Epithelial cell of proximal tubule (primary cell): ENCODE results near the gene ZNF556. TPM values are rescaled to one million over a fixed set of nuclear protein-coding genes. Genes with fewer than 3 reads are reported as not detected.

ENCODE experiments used
- DNase-seq: peaks from one replicate; pipeline ENCODE4 v3.0.0-alpha.2; 2011; ENCODE audit warnings: low read depth
- H3K4me3 ChIP-seq: 2 replicates; pipeline ENCODE4 v1.5.1; 2011; ENCODE audit warnings: low read depth, mild to moderate bottlenecking, low read length
- total RNA-seq: library from RNA; depleted of rRNA; stranded (reverse); fragments of >200 nt; gene quantifications from 2 replicates; pipeline ENCODE4 v1.2.3, GENCODE V29; 2015
- TF ChIP-seq, protein P1 (sequence below): conservative IDR thresholded peaks from 2 replicates; pipeline ENCODE4 v1.5.1; 2012; ENCODE audit warnings: low read depth, mild to moderate bottlenecking, low read length

ZNF556 gene
- total RNA-seq, 1 donor from 2014 or later, result 0.06 TPM

DNA sequence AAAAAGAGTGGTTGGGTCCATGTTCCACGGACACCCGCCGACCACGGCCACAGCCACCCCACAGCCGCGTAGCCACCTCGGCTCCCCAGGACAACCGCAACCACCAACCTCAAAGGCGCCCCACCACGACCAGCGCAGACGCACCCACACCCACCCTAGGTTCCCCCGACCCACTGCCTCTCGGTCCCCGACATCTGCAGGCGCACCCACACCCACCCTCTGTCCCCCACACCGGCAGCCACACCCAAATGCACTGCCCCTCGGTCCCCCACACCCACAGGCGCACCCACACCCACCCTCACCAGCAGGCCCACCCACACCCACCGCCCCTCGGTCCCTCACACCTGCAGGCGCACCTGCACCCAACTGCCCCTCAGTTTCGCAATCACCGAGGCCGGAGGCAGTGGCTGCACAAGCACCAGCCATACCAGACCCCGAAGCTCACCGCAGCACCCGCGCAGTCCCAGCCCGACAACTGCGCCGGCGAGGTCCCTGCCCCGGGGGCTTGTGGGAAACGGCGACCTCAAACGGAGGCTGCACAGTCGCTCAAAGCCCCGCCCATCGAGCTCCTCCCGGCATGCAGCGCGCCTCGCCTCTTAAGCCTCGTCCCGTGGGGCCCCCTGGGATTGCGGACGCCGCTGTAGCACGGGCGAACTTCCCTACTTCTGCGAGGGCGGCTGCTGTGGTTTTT lies 59.4 kb downstream of the ZNF556 start:
- no peak for DNase-seq
- no peak overlapping the region for H3K4me3 ChIP-seq
- TF ChIP-seq, protein P1, sequence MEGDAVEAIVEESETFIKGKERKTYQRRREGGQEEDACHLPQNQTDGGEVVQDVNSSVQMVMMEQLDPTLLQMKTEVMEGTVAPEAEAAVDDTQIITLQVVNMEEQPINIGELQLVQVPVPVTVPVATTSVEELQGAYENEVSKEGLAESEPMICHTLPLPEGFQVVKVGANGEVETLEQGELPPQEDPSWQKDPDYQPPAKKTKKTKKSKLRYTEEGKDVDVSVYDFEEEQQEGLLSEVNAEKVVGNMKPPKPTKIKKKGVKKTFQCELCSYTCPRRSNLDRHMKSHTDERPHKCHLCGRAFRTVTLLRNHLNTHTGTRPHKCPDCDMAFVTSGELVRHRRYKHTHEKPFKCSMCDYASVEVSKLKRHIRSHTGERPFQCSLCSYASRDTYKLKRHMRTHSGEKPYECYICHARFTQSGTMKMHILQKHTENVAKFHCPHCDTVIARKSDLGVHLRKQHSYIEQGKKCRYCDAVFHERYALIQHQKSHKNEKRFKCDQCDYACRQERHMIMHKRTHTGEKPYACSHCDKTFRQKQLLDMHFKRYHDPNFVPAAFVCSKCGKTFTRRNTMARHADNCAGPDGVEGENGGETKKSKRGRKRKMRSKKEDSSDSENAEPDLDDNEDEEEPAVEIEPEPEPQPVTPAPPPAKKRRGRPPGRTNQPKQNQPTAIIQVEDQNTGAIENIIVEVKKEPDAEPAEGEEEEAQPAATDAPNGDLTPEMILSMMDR, result no peak

GRCh38 chr19:2927032-2927430 lies 59.9 kb downstream of the ZNF556 start:
- no peak for DNase-seq
- H3K4me3 ChIP-seq, result no peak overlapping the region
- TF ChIP-seq, protein P1, result no peak

Other genes starting within 250 kb of the ZNF556 start
- gene GNG7, start 164.6 kb upstream of the ZNF556 start, total RNA-seq, result 0.06 TPM in 1 of 2 replicates, not detected in the other
- gene DIRAS1, start 146.0 kb upstream of the ZNF556 start, total RNA-seq, result 0.94 TPM in 1 of 2 replicates, not detected in the other
- 42.4 and 53.1 TPM in 2 replicates for gene SLC39A3, start 127.3 kb upstream of the ZNF556 start, total RNA-seq
- gene SGTA, start 84.1 kb upstream of the ZNF556 start, total RNA-seq, result 106 and 113 TPM in 2 replicates
- 148 and 204 TPM in 2 replicates for gene THOP1, start 81.8 kb upstream of the ZNF556 start, total RNA-seq
- 1.9 and 2.5 TPM in 2 replicates for gene ZNF554, start 47.5 kb upstream of the ZNF556 start, total RNA-seq
- gene ZNF555, start 25.9 kb upstream of the ZNF556 start, total RNA-seq, result 2.9 and 3.3 TPM in 2 replicates
- gene ZNF57, start 33.6 kb downstream of the ZNF556 start, total RNA-seq, result 2.7 and 4.5 TPM in 2 replicates
- gene ZNF77, start 77.6 kb downstream of the ZNF556 start, total RNA-seq, result 1.6 and 2.6 TPM in 2 replicates
- 0.58 and 1.0 TPM in 2 replicates for gene TLE6, start 110.2 kb downstream of the ZNF556 start, total RNA-seq
- 1.6 and 2.9 TPM in 2 replicates for gene TLE2, start 161.9 kb downstream of the ZNF556 start, total RNA-seq
- 238 and 310 TPM in 2 replicates for gene TLE5, start 195.2 kb downstream of the ZNF556 start, total RNA-seq
- gene GNA11, start 227.0 kb downstream of the ZNF556 start, total RNA-seq, result 40.5 and 75.6 TPM in 2 replicates